Epidermal melanocyte (primary cell): ENCODE results near the gene MYO3B.
"Not testable (repeated sequence)": the region's sequence is repeated elsewhere in the genome, so short reads cannot be mapped to it uniquely, and the experiment has no call there.

Experiments
- DNase-seq: peaks from one replicate; pipeline ENCODE4 v3.0.0; 2011; ENCODE audit warnings: low spot score; ENCODE audit not compliant: insufficient read length

Gene MYO3B

DNA sequence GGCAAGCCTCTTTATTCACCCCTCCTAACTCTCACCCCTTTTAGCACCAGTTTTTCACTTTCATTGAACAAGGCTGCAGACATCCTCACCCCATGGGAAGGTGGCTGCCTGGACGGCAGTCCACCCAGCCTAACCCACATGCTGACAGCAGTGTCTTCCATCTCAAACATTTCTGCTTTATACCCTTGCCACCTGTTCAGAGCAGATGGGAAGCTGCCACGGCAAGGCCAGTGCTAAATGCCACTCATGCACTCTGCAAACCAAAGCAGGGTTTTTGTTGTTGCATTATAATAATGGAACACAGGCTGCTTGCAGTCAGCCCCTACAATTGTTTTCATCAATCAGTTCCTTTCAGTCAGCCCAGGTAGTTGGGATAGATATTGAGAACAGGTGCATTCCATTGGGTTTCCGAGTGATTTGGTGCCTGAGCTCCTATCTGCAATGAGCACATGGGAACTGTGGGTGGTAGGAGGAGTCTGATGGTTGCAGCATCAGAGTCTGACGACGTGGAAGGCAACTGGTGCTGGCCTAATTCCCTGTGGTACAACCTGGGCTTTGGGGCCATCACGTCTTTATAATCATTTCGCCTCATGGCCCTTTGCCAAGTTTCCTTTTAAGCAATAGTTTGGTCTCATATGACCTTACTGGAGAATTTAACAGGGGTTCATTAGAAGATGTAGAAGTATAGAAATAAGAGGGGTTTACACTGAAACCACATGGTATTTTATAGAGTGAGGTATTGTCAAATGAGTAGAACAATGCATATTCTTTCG, 284.7 kb downstream of the MYO3B start:
- DNase-seq = no peak

GRCh38 chr2:170463206-170463537, 285.2 kb downstream of the MYO3B start:
- DNase-seq = no peak

DNA sequence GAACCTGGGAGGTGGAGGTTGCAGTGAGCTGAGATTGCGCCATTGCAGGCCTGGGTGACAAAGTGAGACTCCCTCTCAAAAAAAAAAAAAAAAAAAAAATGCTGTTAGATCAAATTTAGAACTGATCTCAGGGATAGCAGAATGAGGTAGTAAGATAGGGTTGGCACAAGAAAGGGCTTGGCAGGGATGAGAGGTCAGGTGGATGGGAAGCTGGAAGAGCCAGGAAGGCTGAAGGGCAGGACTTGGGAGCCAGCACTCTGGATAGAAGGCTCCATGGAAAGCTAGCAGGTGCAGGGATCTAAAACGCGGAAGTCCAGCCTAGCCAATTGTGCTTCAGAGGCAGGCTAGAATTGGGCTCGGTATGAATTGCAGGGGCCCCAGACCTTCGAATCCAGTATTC, 286.3 kb downstream of the MYO3B start:
- no peak for DNase-seq

- DNase-seq = no peak
Measured at GRCh38 chr2:170465241-170465640, 287.3 kb downstream of the MYO3B start.

DNA sequence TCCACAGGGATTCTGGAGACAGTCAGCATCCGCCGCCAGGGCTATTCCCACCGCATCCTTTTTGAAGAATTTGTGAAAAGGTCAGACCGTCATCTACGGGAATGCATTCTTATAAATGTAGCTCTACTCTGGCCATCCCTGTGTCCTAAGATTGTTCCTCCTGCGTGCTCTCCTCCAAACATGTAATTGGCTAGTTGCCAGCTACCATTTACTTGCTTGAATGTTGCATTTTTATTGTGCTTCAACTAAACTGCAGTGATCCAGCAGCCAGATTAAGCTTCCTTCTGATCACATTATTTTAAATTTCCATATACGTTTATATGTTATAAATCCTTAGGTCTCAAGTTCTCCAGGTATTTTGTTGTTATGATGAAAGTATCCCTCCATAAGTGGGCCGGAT, 288.7 kb downstream of the MYO3B start:
- DNase-seq = no peak

- DNase-seq = no peak
Measured at GRCh38 chr2:170467568-170468422, 289.8 kb downstream of the MYO3B start.

- no peak for DNase-seq
Measured at GRCh38 chr2:170468557-170468956, 290.6 kb downstream of the MYO3B start.

DNA sequence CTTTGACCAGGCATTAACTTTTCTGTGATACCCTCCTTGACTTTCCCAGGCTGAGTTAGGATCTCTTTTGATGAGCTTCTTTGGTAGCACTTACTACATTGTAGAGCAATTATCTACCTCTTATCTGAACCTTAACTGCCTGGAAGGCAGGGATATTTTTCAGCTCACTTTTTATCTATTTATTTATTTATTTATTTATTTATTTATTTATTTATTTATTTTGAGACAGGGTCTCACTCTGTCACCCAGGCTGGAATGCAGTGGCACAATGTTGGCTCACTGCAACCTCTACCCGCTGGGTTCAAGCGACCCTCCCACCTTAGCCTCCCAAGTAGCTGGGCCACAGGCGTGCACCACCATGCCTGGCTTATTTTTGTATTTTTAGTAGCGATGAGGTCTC, 294.6 kb downstream of the MYO3B start:
- DNase-seq = not testable (repeated sequence)

DNA sequence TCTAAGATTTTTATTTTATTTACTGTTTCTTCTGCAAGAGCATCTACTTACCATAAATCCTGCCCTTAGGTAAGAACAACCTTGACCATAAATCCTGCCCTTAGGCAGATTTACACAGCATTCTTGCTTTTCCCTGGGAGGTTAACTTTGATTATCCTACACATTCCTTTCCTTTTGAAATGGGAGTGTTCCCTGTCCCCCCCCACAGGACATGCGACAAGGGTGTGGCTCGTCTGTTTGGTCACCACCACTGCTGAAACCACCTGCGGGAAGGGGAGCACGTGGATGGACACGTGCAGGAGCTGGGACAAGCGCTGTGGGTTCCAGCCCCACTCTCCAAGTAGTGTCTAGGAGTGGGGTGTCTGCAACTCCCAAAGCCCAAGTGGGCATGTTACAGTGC, 297.9 kb downstream of the MYO3B start:
- DNase-seq = no peak

DNA sequence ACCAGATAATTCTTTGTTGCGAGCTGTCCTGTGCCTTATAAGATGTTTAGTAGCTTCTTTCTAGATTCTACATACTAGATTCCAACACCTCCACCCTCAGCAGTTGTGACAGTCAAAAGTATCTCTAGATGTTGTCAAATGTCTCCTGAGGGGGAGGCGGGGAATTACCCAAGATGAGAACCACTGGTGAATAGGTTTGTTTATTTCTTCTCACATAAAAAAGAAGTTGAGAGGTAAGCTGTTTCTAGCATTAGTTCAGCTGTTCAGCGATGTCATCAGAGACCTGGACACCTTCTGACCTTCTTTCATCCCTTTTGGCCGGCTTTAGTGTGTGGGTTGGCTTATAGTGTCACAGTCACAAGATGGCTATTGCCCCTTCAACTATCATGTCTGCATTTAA, 299.7 kb downstream of the MYO3B start:
- no peak for DNase-seq

GRCh38 chr2:170481201-170481600, 303.3 kb downstream of the MYO3B start:
- no peak for DNase-seq

DNA sequence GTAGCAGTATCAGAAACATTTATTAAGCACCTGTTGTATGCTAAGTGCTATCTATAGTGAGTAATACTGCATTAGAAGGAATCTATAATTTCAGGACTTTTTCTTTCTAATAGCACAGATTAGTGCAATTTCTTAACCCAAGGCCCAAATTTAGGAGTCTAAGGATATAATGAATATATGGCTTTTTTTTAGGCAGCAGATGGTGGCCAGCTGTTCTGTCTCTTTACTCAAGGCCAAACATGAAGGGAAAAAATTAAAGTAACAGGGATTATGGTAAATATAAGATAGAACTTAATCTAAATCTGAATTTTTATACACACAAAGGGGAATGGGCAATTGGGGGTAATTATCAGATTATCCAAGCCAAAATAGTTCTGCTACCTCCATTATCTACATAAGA, 306.6 kb downstream of the MYO3B start:
- DNase-seq = no peak

DNA sequence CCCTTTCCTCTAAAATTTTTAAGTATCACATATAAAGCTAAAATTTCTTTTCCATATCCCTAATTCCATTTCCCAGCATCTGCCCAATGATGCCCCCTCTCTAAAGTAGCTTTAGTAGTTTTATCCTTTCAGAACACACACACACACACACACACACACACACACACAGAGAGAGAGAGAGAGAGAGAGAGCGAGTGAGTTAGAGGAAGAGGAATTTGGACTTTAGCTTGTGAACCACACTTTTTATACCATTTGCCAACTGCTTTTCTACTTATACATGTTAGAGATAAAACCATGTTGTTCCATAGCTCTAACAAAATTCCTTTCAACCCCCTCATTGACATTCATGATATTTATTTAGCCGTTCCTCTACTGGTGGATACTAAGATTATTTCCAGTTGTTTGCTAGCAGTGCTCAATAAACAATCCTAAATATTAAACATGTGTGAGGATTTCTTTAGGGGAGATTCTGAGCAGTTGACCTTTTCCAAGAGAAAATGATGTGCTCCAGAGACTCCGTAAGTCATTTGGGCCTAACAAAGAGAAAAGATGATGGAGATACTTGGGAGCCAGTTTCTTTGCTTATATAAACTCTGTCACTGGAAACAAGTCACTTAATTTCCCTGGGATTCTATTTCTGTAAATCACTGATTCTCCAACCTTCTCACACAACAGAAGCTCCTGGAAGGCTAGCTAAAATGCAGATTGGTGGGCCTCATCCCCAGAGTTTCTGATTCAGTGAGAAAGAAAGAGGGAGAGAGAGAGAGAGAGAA, 307.5 kb downstream of the MYO3B start:
- DNase-seq = no peak

GRCh38 chr2:170486730-170487129, 308.8 kb downstream of the MYO3B start:
- DNase-seq = no peak

DNA sequence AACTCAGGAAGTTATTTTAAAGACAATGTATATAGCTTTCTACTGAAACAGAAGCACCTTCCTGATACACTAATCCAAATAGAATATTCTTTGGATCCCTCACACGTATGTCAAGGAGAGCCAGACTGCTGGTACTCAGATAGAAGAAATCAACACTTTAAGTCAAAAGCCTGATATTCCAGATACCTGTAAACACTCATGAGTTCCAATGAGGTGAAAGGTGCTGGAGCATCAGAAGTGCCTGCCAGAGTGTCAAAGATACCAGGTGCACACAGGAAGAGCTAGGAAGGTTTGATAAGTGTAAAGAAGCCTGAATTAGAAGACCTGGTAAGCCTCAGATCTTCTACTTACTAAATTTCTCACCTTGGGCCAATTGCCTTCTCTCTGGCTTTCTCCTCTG, 310.9 kb downstream of the MYO3B start:
- DNase-seq = no peak

DNA sequence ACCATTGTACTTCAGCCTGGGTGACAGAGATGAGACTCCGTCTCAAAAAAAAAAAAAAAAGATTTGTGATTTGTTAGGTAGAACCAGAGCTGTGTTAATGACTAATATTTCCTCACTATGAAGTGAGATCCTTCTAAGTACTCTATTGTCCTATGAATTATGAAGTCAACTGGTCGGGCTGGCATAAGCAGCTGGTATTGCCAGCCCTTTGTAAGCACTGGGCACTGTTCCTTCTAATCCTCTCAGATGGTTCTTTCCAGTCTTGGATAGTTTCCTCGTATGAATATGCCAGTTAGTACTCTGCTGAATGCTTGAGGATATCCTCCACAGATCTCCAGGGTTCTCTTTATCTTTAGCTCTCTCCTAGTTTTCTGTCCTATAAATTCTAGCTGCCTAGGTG, 314.1 kb downstream of the MYO3B start:
- DNase-seq = no peak

- no peak for DNase-seq
Measured at GRCh38 chr2:170493426-170494097, 315.6 kb downstream of the MYO3B start.

GRCh38 chr2:170495896-170496295, 317.9 kb downstream of the MYO3B start:
- DNase-seq = no peak

- no peak for DNase-seq
Measured at GRCh38 chr2:170498619-170499018, 320.7 kb downstream of the MYO3B start.

- no peak for DNase-seq
Measured at GRCh38 chr2:170500104-170500503, 322.2 kb downstream of the MYO3B start.

DNA sequence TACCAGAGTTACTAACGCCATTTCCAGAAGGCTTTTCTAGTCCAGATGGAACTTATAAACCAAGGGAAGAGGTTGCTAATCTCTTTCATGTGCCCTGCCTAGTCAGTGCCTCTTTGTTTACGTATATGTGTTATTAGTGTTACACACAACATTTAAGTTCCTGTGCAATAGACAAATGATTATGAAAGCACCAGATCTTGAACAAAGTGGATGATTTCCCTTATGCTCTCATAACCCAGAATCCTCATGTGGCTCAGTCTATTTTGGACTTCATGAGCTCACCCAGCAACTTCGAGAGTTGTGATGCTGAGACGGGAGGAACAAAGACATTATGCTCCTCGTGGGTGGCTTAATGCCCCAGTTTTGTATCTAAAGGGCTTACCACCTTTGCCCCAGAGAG, 322.8 kb downstream of the MYO3B start:
- DNase-seq = no peak
